Measurements from ENCODE around the gene ACSF3.

The ACSF3 gene

GRCh38 chr16:89084411-89084810 is 9.2 kb upstream of the ACSF3 start:
- ChIA-PET CTCF (interaction anchor here (0.6 kb wide), 1 partner anchor 351 kb away, joined by 4 read pairs; no protein-coding TSS in a partner anchor), POLR2A (interaction anchor here (0.7 kb wide), 1 partner anchor 10 kb away, joined by 3 read pairs; no protein-coding TSS in a partner anchor)
- H3K4me1 ChIP-seq (ENCODE audit: control insufficient read depth, insufficient read depth, low read length): no peaks in the 10 kb centered on the region
- no peaks in the 10 kb centered on the region for H3K9me3 ChIP-seq (ENCODE audit: control insufficient read depth, insufficient read depth, low read depth, low read length)
- H3K4me3 ChIP-seq (ENCODE audit: low read depth, low read length): no peak overlapping the region
- TF ChIP-seq KLF1 (tag by site-specific recombination; IDR thresholded peaks at IDR 0.05): no peak
- peak; percentile 70 for TF ChIP-seq ZNF341 (tag by site-specific recombination; IDR thresholded peaks at IDR 0.05; ENCODE audit: low read depth)
- H3K36me3 ChIP-seq (ENCODE audit: control insufficient read depth in 2 of 2, insufficient read depth in 1 of 2, low read length in 2 of 2): no peaks in the 10 kb centered on the region
- no peak overlapping the region for H3K27ac ChIP-seq (ENCODE audit: extremely low read depth, low read depth, low read length)

GRCh38 chr16:89084814-89085612 is 8.6 kb upstream of the ACSF3 start:
- no peak overlapping the region for H3K27ac ChIP-seq (ENCODE audit: extremely low read depth, low read depth, low read length)
- ChIA-PET CTCF (interaction anchor here (0.6 kb wide), 1 partner anchor 352 kb away, joined by 4 read pairs; no protein-coding TSS in a partner anchor), POLR2A (interaction anchor here (0.7 kb wide), 1 partner anchor 9 kb away, joined by 3 read pairs; no protein-coding TSS in a partner anchor)
- TF ChIP-seq ZBTB17 (tag by site-specific recombination; IDR thresholded peaks at IDR 0.05) (no peak), HIC1 (tag by site-specific recombination; IDR thresholded peaks at IDR 0.05) (peak; percentile 40; the same call in 1 of the 2 replicates)
- no peaks in the 10 kb centered on the region for H3K9me3 ChIP-seq (ENCODE audit: control insufficient read depth, insufficient read depth, low read depth, low read length)
- no peaks in the 10 kb centered on the region for H3K4me1 ChIP-seq (ENCODE audit: control insufficient read depth, insufficient read depth, low read length)
- no peaks in the 10 kb centered on the region for H3K36me3 ChIP-seq (ENCODE audit: control insufficient read depth in 2 of 2, insufficient read depth in 1 of 2, low read length in 2 of 2)
- no peak overlapping the region for H3K4me3 ChIP-seq (ENCODE audit: low read depth, low read length)

- CTCF ChIA-PET: no interaction called here
- POLR2A ChIA-PET: no interaction called here
Observed at GRCh38 chr16:89085755-89086154, 7.9 kb upstream of the ACSF3 start.

More at GRCh38 chr16:89085755-89086154, 7.9 kb upstream of the ACSF3 start:
- no peak for TF ChIP-seq ZNF311 (tag by site-specific recombination; IDR thresholded peaks at IDR 0.05; ENCODE audit: borderline replicate concordance)
- TF ChIP-seq ZNF555 (tag by site-specific recombination; conservative IDR thresholded peaks at IDR 0.05): no peak
- TF ChIP-seq ZBTB11 (tag by site-specific recombination; conservative IDR thresholded peaks at IDR 0.05; ENCODE audit: low read depth): no peak
- TF ChIP-seq ZBTB10 (tag by site-specific recombination; IDR thresholded peaks at IDR 0.05): no peak
- TF ChIP-seq ZNF623 (tag by site-specific recombination; IDR thresholded peaks at IDR 0.05): no peak
- TF ChIP-seq ZNF175 (tag by site-specific recombination; IDR thresholded peaks at IDR 0.05): no peak
- H3K4me1 ChIP-seq (ENCODE audit: control insufficient read depth, insufficient read depth, low read length): no peaks in the 10 kb centered on the region
- no peaks in the 10 kb centered on the region for H3K36me3 ChIP-seq (ENCODE audit: control insufficient read depth in 2 of 2, insufficient read depth in 1 of 2, low read length in 2 of 2)
- H3K27ac ChIP-seq (ENCODE audit: extremely low read depth, low read depth, low read length): no peak overlapping the region
- H3K4me3 ChIP-seq (ENCODE audit: low read depth, low read length): no peak overlapping the region
- no peaks in the 10 kb centered on the region for H3K9me3 ChIP-seq (ENCODE audit: control insufficient read depth, insufficient read depth, low read depth, low read length)
